Activated CD8-positive, alpha-beta T cell treated with anti-CD3 and anti-CD28 coated beads, Interleukin-2, amount 10 ng/mL, durations not matched to agents 7 days and 5 days (primary cell): ENCODE results near the gene PLD2. TPM values are rescaled to one million over a fixed set of nuclear protein-coding genes. Genes with fewer than 3 reads are reported as not detected.

Experiments used
- ATAC-seq: fragments of 150-1000 bp; cut with Tn5 transposase; one replicate; pipeline ENCODE4 v1.10.0; 2021; ENCODE audit warnings: moderate library complexity
- CTCF ChIA-PET: fragments of 350-600 bp; sonication (Branson Sonifier 250); formaldehyde crosslinking; loops from one replicate; lab custom pipeline; 2021; ENCODE audit warnings: antibody characterized with exemption; lab: Charles Lee
- POLR2A ChIA-PET: fragments of 350-600 bp; sonication (Branson Sonifier 250); formaldehyde crosslinking; loops from one replicate; lab custom pipeline; 2021; ENCODE audit warnings: antibody characterized with exemption; lab: Charles Lee
- DNase-seq: peaks from one replicate; pipeline ENCODE4 v3.0.0-alpha.2; 2020
- H3K27ac Mint-ChIP-seq: one replicate; pipeline ENCODE4 v1.8.0; 2021; ENCODE audit warnings: mild to moderate bottlenecking, mixed read lengths
- H3K27me3 Mint-ChIP-seq: one replicate; pipeline ENCODE4 v1.8.0; 2021; ENCODE audit warnings: low read depth, mixed read lengths
- H3K36me3 Mint-ChIP-seq: one replicate; pipeline ENCODE4 v1.8.0; 2021; ENCODE audit warnings: low read depth, mixed read lengths
- H3K4me1 Mint-ChIP-seq: one replicate; pipeline ENCODE4 v1.8.0; 2021; ENCODE audit warnings: low read depth, mixed read lengths
- H3K4me3 Mint-ChIP-seq: one replicate; pipeline ENCODE4 v1.8.0; 2021; ENCODE audit warnings: mild to moderate bottlenecking, mixed read lengths
- H3K9me3 Mint-ChIP-seq: one replicate; pipeline ENCODE4 v1.8.0; 2022; ENCODE audit warnings: mixed read lengths; ENCODE audit not compliant: insufficient read depth
- total RNA-seq, 2 experiments: library from RNA; stranded (reverse); gene quantifications; one replicate each; pipeline ENCODE4 v1.2.3, GENCODE V29; 2021

PLD2 gene
- total RNA-seq, 2 experiments from 2014 or later: 11.6 to 20.0 TPM

GRCh38 chr17:4789951-4790704 is 16.8 kb upstream of the PLD2 start:
- H3K9me3 Mint-ChIP-seq: no peaks in the 10 kb centered on the region
- peak; percentile 85 for DNase-seq
- H3K4me1 Mint-ChIP-seq: peaks cover 28% of the 10 kb centered on the region
- CTCF ChIA-PET: interaction anchor here (0.6 to 3.3 kb wide), 41 partner anchors 9 to 273 kb away, joined by 3 to 37 read pairs (median 4); partner anchors contain the start of genes ARRB2, C17orf107, CHRNE and MED11
- peak overlapping the region; percentile 93 for H3K27ac Mint-ChIP-seq
- peak; percentile 95 for ATAC-seq
- POLR2A ChIA-PET: interaction anchor here (0.5 to 2.8 kb wide), 12 partner anchors 11 to 130 kb away, joined by 3 to 12 read pairs (median 4); partner anchors contain the start of genes MED11, PLD2 and TM4SF5
- peaks cover 39% of the 10 kb centered on the region for H3K27me3 Mint-ChIP-seq
- H3K4me3 Mint-ChIP-seq: peak overlapping the region; percentile 80
- no peaks in the 10 kb centered on the region for H3K36me3 Mint-ChIP-seq

- ATAC-seq (no peak), DNase-seq (no peak)
- peak overlapping the region; percentile 93 for H3K27ac Mint-ChIP-seq
- H3K9me3 Mint-ChIP-seq: no peaks in the 10 kb centered on the region
- ChIA-PET POLR2A (interaction anchor here (0.8 to 2.8 kb wide), 7 partner anchors 11 to 102 kb away, joined by 3 to 12 read pairs (median 6); partner anchors contain the start of genes MED11, PLD2 and TM4SF5), CTCF (interaction anchor here (0.6 to 3.3 kb wide), 34 partner anchors 8 to 273 kb away, joined by 3 to 37 read pairs (median 4); partner anchors contain the start of genes ARRB2, C17orf107, CHRNE and MED11)
- no peaks in the 10 kb centered on the region for H3K36me3 Mint-ChIP-seq
- peak overlapping the region; percentile 80 for H3K4me3 Mint-ChIP-seq
- H3K27me3 Mint-ChIP-seq: peaks cover 34% of the 10 kb centered on the region
- peaks cover 26% of the 10 kb centered on the region for H3K4me1 Mint-ChIP-seq
Measured at GRCh38 chr17:4790705-4791088, 16.3 kb upstream of the PLD2 start.

DNA sequence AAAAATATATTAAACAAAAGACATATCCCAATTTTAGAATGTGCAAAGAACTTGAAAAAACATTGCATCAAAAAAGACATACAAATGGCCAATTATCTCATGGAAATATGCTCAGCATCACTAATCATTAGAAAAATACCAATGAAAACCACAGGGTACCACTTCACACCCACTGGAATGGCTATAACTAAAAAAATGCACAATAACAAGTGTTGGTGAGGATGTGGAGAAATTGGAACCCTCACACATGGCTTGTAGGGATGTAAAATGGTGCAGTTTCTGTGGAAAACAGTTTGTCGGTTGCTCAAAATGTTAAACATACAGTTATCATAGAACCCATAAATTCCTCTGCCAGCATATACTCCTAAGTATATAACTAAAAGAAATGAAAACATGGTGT is 11.8 kb upstream of the PLD2 start:
- Mint-ChIP-seq H3K4me1 (peaks cover 27% of the 10 kb centered on the region), H3K27ac (peak overlapping the region; percentile 95), H3K27me3 (peaks cover 5% of the 10 kb centered on the region), H3K36me3 (peaks cover 19% of the 10 kb centered on the region), H3K4me3 (peak overlapping the region; percentile 100), H3K9me3 (no peaks in the 10 kb centered on the region)
- ATAC-seq (no peak), DNase-seq (no peak)
- ChIA-PET POLR2A (no interaction called here), CTCF (no interaction called here)

GRCh38 chr17:4796552-4796920 is 10.4 kb upstream of the PLD2 start:
- Mint-ChIP-seq H3K4me1 (peaks cover 21% of the 10 kb centered on the region), H3K36me3 (peaks cover 25% of the 10 kb centered on the region), H3K9me3 (no peaks in the 10 kb centered on the region), H3K27me3 (peaks cover 5% of the 10 kb centered on the region), H3K4me3 (peak overlapping the region; percentile 100), H3K27ac (peak overlapping the region; percentile 95)
- peak; percentile 37 for ATAC-seq
- DNase-seq: peak; percentile 49
- ChIA-PET POLR2A (interaction anchor here (0.7 to 1.2 kb wide), 4 partner anchors 10 to 89 kb away, joined by 3 to 5 read pairs (median 4); partner anchors contain the start of gene PLD2), CTCF (interaction anchor here (0.9 to 2.2 kb wide), 5 partner anchors 11 to 107 kb away, joined by 4 to 6 read pairs (median 4); partner anchors contain the start of genes ARRB2, CHRNE and PLD2)

DNA sequence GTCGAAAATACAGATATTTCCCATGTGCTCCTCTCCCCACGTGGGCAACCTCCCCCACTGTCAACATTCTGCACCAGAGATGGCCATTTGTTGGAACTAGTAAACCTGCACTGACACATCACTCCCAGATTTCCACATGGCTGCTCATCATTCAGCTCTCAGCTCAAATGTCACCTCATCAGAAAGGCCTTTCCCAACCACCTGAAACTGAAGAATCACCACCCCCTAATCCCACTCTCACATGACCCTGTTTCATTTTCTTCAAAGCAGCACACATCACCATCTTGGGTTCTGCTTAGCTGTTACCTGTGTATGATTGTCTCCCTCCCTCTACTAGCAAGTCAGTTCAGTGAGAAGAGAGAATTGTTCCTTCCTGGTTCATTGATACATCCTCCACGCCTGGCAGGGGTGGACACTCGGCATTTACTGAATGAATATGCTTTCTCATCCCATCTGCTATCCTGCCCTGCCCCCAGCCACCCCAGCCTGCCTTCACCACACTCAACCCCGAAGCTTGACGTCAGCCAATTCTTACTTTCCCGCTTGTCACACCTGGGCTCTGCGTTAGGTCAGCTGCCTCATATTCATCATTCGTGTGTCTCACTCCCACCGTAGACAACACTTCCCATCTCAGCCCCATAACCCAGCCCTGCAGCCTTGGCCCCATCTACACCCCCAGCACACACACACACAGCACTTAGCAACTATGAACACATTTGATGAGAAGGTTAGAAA is 6.3 kb upstream of the PLD2 start:
- DNase-seq: no peak
- no peak for ATAC-seq
- peaks cover 16% of the 10 kb centered on the region for H3K4me1 Mint-ChIP-seq
- ChIA-PET CTCF (interaction anchor here (1.4 kb wide), 1 partner anchor 10 kb away, joined by 5 read pairs; no protein-coding TSS in a partner anchor), POLR2A (no interaction called here)
- H3K9me3 Mint-ChIP-seq: no peaks in the 10 kb centered on the region
- H3K36me3 Mint-ChIP-seq: peaks cover 25% of the 10 kb centered on the region
- H3K27ac Mint-ChIP-seq: no peak overlapping the region
- no peaks in the 10 kb centered on the region for H3K27me3 Mint-ChIP-seq
- no peak overlapping the region for H3K4me3 Mint-ChIP-seq

DNA sequence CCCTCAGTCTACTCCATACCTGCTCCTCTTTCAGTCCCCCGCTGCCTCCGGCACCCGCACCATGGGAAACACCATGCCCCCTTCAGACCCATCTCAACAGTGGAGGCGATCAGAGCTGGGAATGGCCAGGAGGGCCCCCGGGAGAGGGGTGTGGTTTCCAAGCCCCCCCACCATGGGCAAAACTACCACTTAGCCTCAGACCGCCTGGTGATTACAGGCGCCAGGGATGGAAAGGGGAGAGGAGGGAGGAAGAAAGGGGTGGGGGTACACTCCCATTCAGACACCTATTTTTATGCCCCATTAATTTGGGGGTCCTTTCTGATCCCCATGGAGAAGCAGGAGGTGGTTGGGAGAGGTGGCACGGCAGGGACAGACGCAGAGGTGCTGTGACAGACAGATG is 4.7 kb upstream of the PLD2 start, which contains the start of gene C17orf114:
C17orf114 (minus strand) TSS at position 101 of the 400 bp plus-strand sequence.
- ATAC-seq (no peak), DNase-seq (no peak)
- Mint-ChIP-seq H3K4me3 (no peak within 1 kb of the TSS), H3K27ac (no peak within 1 kb of the TSS), H3K4me1 (peaks cover 9% of the 10 kb centered on the region), H3K9me3 (no peaks in the 10 kb centered on the region), H3K36me3 (peaks cover 21% of the 10 kb centered on the region), H3K27me3 (peaks cover 5% of the 10 kb centered on the region)
- ChIA-PET CTCF (no interaction called here), POLR2A (no interaction called here)

- ATAC-seq: no peak
- CTCF ChIA-PET: interaction anchor here (0.8 to 1.6 kb wide), 4 partner anchors 9 to 93 kb away, joined by 3 to 5 read pairs (median 3); partner anchors contain the start of gene C17orf107
- peak overlapping the region; percentile 76 for H3K4me3 Mint-ChIP-seq
- peaks cover 11% of the 10 kb centered on the region for H3K36me3 Mint-ChIP-seq
- DNase-seq: no peak
- H3K27me3 Mint-ChIP-seq: peaks cover 5% of the 10 kb centered on the region
- H3K27ac Mint-ChIP-seq: no peak overlapping the region
- no peaks in the 10 kb centered on the region for H3K9me3 Mint-ChIP-seq
- H3K4me1 Mint-ChIP-seq: peaks cover 16% of the 10 kb centered on the region
- POLR2A ChIA-PET: interaction anchor here (0.6 to 2.0 kb wide), 5 partner anchors 10 to 133 kb away, joined by 3 to 12 read pairs (median 3); partner anchors contain the start of genes PSMB6 and SLC25A11
Measured at GRCh38 chr17:4806456-4806776, 536 bp upstream of the PLD2 start.

- H3K36me3 Mint-ChIP-seq: peaks cover 11% of the 10 kb centered on the region
- no peak overlapping the region for H3K27ac Mint-ChIP-seq
- no peaks in the 10 kb centered on the region for H3K9me3 Mint-ChIP-seq
- peaks cover 5% of the 10 kb centered on the region for H3K27me3 Mint-ChIP-seq
- POLR2A ChIA-PET: interaction anchor here (0.8 to 2.0 kb wide), 4 partner anchors 18 to 98 kb away, joined by 3 to 12 read pairs (median 4); no protein-coding TSS in a partner anchor
- H3K4me1 Mint-ChIP-seq: peaks cover 16% of the 10 kb centered on the region
- CTCF ChIA-PET: interaction anchor here (1.4 to 2.1 kb wide), 5 partner anchors 11 to 241 kb away, joined by 3 to 8 read pairs (median 4); partner anchors contain the start of genes ARRB2, C17orf107 and PSMB6
- H3K4me3 Mint-ChIP-seq: peak overlapping the region; percentile 74
- no peak for ATAC-seq
- DNase-seq: no peak
Measured at GRCh38 chr17:4807605-4808377, 839 bp downstream of the PLD2 start.

GRCh38 chr17:4808378-4808767 is 1.4 kb downstream of the PLD2 start:
- Mint-ChIP-seq H3K27ac (no peak overlapping the region), H3K27me3 (peaks cover 5% of the 10 kb centered on the region), H3K36me3 (peaks cover 11% of the 10 kb centered on the region), H3K9me3 (no peaks in the 10 kb centered on the region), H3K4me3 (peak overlapping the region; percentile 74), H3K4me1 (peaks cover 16% of the 10 kb centered on the region)
- CTCF ChIA-PET: interaction anchor here (1.5 to 2.1 kb wide), 4 partner anchors 12 to 241 kb away, joined by 4 to 8 read pairs (median 5); partner anchors contain the start of genes ARRB2 and PSMB6
- DNase-seq (no peak), ATAC-seq (no peak)
- POLR2A ChIA-PET: interaction anchor here (0.9 to 1.1 kb wide), 2 partner anchors 18 to 29 kb away, joined by 4 to 9 read pairs; no protein-coding TSS in a partner anchor

DNA sequence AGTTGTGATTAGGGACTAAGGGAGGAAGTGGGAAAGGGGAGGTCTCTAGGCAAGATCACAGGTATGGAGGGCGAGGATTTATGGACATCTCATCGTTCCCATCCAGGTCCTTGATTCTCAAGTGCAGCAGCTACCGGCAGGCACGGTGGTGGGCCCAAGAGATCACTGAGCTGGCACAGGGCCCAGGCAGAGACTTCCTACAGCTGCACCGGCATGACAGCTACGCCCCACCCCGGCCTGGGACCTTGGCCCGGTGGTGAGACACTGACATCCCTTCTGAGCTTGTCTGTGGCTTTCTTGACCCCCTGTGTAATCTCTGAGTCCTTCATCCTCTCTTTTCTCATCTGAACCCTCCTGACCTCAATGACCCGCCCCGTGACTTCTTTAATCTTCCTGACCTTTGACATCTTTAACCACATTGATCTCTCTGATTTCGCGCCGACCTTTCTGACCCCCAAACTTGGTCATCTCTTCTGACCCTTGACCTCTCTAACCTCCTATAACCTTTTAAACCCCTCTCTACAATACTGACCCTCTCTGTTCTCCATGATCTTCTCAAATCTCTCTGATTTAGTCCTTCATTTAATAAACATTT is 3.8 kb downstream of the PLD2 start:
- POLR2A ChIA-PET: interaction anchor here (0.7 kb wide), 1 partner anchor 15 kb away, joined by 3 read pairs; the partner anchor contains the start of gene PSMB6
- no peak for ATAC-seq

More for the DNA sequence above, 3.8 kb downstream of the PLD2 start:
- Mint-ChIP-seq H3K27ac (no peak overlapping the region), H3K9me3 (no peaks in the 10 kb centered on the region), H3K4me1 (peaks cover 16% of the 10 kb centered on the region), H3K4me3 (no peak overlapping the region), H3K27me3 (peaks cover 5% of the 10 kb centered on the region), H3K36me3 (peaks cover 11% of the 10 kb centered on the region)
- DNase-seq: no peak
- CTCF ChIA-PET: no interaction called here
